HEK293 (cell line): ENCODE results near the gene FMN1.

Source experiments
- CTCF ChIA-PET: fragments of 350-600 bp; formaldehyde crosslinking; extraction: SDS; loops from one replicate; lab custom pipeline; 2021; ENCODE audit warnings: antibody characterized with exemption; lab: Yijun Ruan, JAX
- POLR2A ChIA-PET: fragments of 300-600 bp; formaldehyde crosslinking; extraction: SDS; loops from one replicate; lab custom pipeline; 2020; ENCODE audit warnings: antibody characterized with exemption, inconsistent platforms; lab: Yijun Ruan, JAX
- H3K27ac ChIP-seq: fragments of 200-500 bp; sonication (Bioruptor generic); 2 replicates; pipeline ENCODE4 v1.5.1; 2014; ENCODE audit warnings: low read depth, low read length, control low read depth, inconsistent platforms; ENCODE audit errors: extremely low read depth
- H3K36me3 ChIP-seq, 2 experiments: fragments of 200-500 bp in 1 of 2; sonication (Bioruptor generic) in 1 of 2; 1 replicate in 1 of 2; 2 replicates in 1 of 2; pipeline ENCODE4 v1.5.1; 2014 to 2017; ENCODE audit warnings: inconsistent platforms in 2 of 2, low read length in 2 of 2; ENCODE audit not compliant: control insufficient read depth in 2 of 2, insufficient read depth in 1 of 2
- H3K4me1 ChIP-seq: fragments of 200-500 bp; sonication (Bioruptor generic); 2 replicates; pipeline ENCODE4 v1.5.1; 2014; ENCODE audit warnings: mild to moderate bottlenecking, low read length, inconsistent platforms; ENCODE audit not compliant: control insufficient read depth, insufficient read depth
- H3K4me3 ChIP-seq: 2 replicates; pipeline ENCODE4 v1.5.1; 2011; ENCODE audit warnings: low read depth, mild to moderate bottlenecking, control low read depth, low read length, moderate library complexity
- H3K9me3 ChIP-seq: fragments of 200-500 bp; sonication (Bioruptor generic); 2 replicates; pipeline ENCODE4 v1.5.1; 2014; ENCODE audit warnings: low read depth, low read length, inconsistent platforms; ENCODE audit not compliant: control insufficient read depth, insufficient read depth
- BCL11A ChIP-seq: fragments of 450-650 bp; formaldehyde crosslinking; IDR thresholded peaks from 2 replicates; pipeline ENCODE4 v1.5.1; 2016; ENCODE audit warnings: low read depth, missing biosample characterization, missing genetic modification characterization
- HOXC10 ChIP-seq: sonication (generic); formaldehyde crosslinking; IDR thresholded peaks from 2 replicates; pipeline ENCODE4 v1.8.1; 2023; ENCODE audit warnings: mild to moderate bottlenecking, missing genetic modification reagents
- IKZF3 ChIP-seq: fragments of 450-650 bp; IDR thresholded peaks from 2 replicates; pipeline ENCODE4 v1.5.0; 2018; ENCODE audit warnings: missing biosample characterization, mild to moderate bottlenecking, missing genetic modification characterization, moderate library complexity
- PRDM1 ChIP-seq: fragments of 450-650 bp; formaldehyde crosslinking; IDR thresholded peaks from 2 replicates; pipeline ENCODE4; 2016; ENCODE audit warnings: missing biosample characterization, missing genetic modification characterization
- SCRT2 ChIP-seq: fragments of 450-650 bp; formaldehyde crosslinking; IDR thresholded peaks from 2 replicates; pipeline ENCODE4 v1.5.1; 2016; ENCODE audit warnings: missing biosample characterization, missing genetic modification characterization
- ZFHX2 ChIP-seq: fragments of 450-650 bp; formaldehyde crosslinking; conservative IDR thresholded peaks from 2 replicates; pipeline ENCODE4 v1.5.1; 2016; ENCODE audit warnings: missing biosample characterization, missing genetic modification characterization
- ZNF133 ChIP-seq: fragments of 450-650 bp; formaldehyde crosslinking; IDR thresholded peaks from 2 replicates; pipeline ENCODE4 v1.5.1; 2016; ENCODE audit warnings: missing biosample characterization, missing genetic modification characterization
- ZNF140 ChIP-seq: fragments of 450-650 bp; formaldehyde crosslinking; IDR thresholded peaks from 2 replicates; pipeline ENCODE4 v1.5.1; 2016; ENCODE audit warnings: missing biosample characterization, missing genetic modification characterization
- ZNF302 ChIP-seq: fragments of 450-650 bp; formaldehyde crosslinking; IDR thresholded peaks from 2 replicates; pipeline ENCODE4 v1.5.1; 2016; ENCODE audit warnings: missing biosample characterization, missing genetic modification characterization, low read depth
- ZNF324 ChIP-seq: fragments of 450-650 bp; formaldehyde crosslinking; IDR thresholded peaks from 2 replicates; pipeline ENCODE4 v1.5.1; 2016; ENCODE audit warnings: missing biosample characterization, missing genetic modification characterization
- ZNF341 ChIP-seq: fragments of 450-650 bp; formaldehyde crosslinking; IDR thresholded peaks from 2 replicates; pipeline ENCODE4; 2016; ENCODE audit warnings: low read depth, missing biosample characterization, missing genetic modification characterization
- ZNF350 ChIP-seq: fragments of 450-650 bp; formaldehyde crosslinking; IDR thresholded peaks from 2 replicates; pipeline ENCODE4 v1.5.0; 2017; ENCODE audit warnings: missing biosample characterization, mild to moderate bottlenecking, missing genetic modification characterization
- ZNF626 ChIP-seq: fragments of 450-650 bp; sonication (Bioruptor Pico); formaldehyde crosslinking; IDR thresholded peaks from 2 replicates; pipeline ENCODE4 v1.5.1; 2018; ENCODE audit warnings: missing biosample characterization, missing genetic modification characterization, inconsistent platforms
- ZNF837 ChIP-seq: fragments of 450-650 bp; formaldehyde crosslinking; IDR thresholded peaks from 2 replicates; pipeline ENCODE4 v1.5.1; 2016; ENCODE audit warnings: missing biosample characterization, missing genetic modification characterization
- TF ChIP-seq, protein P1 (sequence below): fragments of 450-650 bp; formaldehyde crosslinking; IDR thresholded peaks from 2 replicates; pipeline ENCODE4 v1.5.1; 2017; ENCODE audit warnings: missing biosample characterization, missing genetic modification characterization
- TF ChIP-seq, protein P2 (sequence below): fragments of 450-650 bp; formaldehyde crosslinking; conservative IDR thresholded peaks from 2 replicates; pipeline ENCODE4 v1.5.1; 2016; ENCODE audit warnings: low read depth, missing biosample characterization, missing genetic modification characterization
- TF ChIP-seq, protein P3 (sequence below): fragments of 450-650 bp; formaldehyde crosslinking; IDR thresholded peaks from 2 replicates; pipeline ENCODE4 v1.5.1; 2016; ENCODE audit warnings: missing biosample characterization, missing genetic modification characterization
- TF ChIP-seq, protein P4 (sequence below): fragments of 450-650 bp; formaldehyde crosslinking; IDR thresholded peaks from 2 replicates; pipeline ENCODE4 v1.5.1; 2016; ENCODE audit warnings: missing biosample characterization, missing genetic modification characterization
- TF ChIP-seq, protein P5 (sequence below): fragments of 450-650 bp; formaldehyde crosslinking; IDR thresholded peaks from 2 replicates; pipeline ENCODE4 v1.5.1; 2017; ENCODE audit warnings: missing biosample characterization, missing genetic modification characterization

FMN1 gene

DNA sequence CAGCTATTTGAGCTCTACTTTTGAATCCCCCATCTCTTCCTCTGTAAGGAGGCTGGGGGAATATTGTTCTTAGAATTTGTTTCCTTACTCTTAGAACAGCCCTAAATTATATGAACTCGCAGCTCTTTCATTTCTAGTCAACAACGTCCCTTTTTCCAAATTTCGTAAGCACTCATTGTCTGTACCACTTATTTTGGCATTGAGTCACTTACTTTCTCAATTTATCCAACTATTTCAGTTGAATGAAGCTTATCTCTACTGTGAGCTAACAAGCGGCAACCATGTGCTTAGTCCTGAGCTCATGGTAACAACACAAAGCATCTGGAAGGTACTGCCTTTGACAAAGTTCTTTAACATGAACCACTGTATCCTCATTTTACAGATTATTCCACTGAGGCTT lies 285.6 kb downstream of the FMN1 start (continued):
- TF ChIP-seq ZNF133 (tag by site-specific recombination) (no peak), IKZF3 (tag by site-specific recombination) (no peak), PRDM1 (tag by site-specific recombination) (no peak), ZNF837 (no peak), ZNF324 (tag by site-specific recombination) (no peak), HOXC10 (CRISPR knock-in tag) (no peak)

DNA sequence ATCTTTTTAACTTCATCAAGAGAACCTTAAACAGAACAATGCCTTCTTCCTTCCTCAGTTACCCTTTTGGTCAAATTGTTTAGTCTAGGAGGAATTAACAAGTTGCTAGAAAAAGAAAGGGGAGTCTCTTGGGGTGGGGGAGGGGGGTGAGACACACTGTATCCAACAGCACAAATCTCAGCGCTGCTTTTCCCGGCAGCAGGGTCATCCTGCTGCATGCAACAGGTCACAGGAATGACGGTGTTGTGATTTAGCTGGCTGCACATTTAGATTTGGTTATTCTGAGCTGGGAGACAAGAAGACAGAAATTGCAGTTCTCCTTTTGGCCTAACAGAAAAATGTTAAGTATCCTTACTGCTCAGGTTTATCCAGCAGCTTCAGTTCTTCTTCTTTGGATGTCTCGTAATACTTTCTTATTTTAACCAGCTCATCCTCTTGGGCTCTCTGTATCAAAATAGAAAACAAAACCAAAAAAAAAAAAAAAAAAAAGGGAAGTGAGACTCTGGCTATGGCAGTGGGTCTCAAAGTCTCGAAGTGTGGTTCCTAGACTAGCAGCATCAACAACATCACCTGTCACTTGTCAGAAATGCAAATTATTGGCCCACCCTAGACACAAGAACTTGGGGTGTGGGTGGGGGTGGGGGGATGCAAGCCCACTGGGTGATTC lies 286.2 kb downstream of the FMN1 start:
- CTCF ChIA-PET = interaction anchor here (0.7 kb wide), 1 partner anchor 118 kb away, joined by 5 read pairs; no protein-coding TSS in a partner anchor
- no peaks in the 10 kb centered on the region for H3K9me3 ChIP-seq
- H3K27ac ChIP-seq = no peak overlapping the region
- TF ChIP-seq, protein P1, sequence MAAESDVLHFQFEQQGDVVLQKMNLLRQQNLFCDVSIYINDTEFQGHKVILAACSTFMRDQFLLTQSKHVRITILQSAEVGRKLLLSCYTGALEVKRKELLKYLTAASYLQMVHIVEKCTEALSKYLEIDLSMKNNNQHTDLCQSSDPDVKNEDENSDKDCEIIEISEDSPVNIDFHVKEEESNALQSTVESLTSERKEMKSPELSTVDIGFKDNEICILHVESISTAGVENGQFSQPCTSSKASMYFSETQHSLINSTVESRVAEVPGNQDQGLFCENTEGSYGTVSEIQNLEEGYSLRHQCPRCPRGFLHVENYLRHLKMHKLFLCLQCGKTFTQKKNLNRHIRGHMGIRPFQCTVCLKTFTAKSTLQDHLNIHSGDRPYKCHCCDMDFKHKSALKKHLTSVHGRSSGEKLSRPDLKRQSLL (tag by site-specific recombination) = no peak
- no peak for TF ChIP-seq ZFHX2 (tag by site-specific recombination)
- TF ChIP-seq ZNF350 (tag by site-specific recombination) = no peak
- TF ChIP-seq, protein P2, sequence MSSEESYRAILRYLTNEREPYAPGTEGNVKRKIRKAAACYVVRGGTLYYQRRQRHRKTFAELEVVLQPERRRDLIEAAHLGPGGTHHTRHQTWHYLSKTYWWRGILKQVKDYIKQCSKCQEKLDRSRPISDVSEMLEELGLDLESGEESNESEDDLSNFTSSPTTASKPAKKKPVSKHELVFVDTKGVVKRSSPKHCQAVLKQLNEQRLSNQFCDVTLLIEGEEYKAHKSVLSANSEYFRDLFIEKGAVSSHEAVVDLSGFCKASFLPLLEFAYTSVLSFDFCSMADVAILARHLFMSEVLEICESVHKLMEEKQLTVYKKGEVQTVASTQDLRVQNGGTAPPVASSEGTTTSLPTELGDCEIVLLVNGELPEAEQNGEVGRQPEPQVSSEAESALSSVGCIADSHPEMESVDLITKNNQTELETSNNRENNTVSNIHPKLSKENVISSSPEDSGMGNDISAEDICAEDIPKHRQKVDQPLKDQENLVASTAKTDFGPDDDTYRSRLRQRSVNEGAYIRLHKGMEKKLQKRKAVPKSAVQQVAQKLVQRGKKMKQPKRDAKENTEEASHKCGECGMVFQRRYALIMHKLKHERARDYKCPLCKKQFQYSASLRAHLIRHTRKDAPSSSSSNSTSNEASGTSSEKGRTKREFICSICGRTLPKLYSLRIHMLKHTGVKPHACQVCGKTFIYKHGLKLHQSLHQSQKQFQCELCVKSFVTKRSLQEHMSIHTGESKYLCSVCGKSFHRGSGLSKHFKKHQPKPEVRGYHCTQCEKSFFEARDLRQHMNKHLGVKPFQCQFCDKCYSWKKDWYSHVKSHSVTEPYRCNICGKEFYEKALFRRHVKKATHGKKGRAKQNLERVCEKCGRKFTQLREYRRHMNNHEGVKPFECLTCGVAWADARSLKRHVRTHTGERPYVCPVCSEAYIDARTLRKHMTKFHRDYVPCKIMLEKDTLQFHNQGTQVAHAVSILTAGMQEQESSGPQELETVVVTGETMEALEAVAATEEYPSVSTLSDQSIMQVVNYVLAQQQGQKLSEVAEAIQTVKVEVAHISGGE (tag by site-specific recombination) = no peak
- TF ChIP-seq BCL11A (tag by site-specific recombination) = no peak
- TF ChIP-seq SCRT2 (tag by site-specific recombination) = peak; percentile 19; the same call in 1 of the 2 replicates
- TF ChIP-seq, protein P3, sequence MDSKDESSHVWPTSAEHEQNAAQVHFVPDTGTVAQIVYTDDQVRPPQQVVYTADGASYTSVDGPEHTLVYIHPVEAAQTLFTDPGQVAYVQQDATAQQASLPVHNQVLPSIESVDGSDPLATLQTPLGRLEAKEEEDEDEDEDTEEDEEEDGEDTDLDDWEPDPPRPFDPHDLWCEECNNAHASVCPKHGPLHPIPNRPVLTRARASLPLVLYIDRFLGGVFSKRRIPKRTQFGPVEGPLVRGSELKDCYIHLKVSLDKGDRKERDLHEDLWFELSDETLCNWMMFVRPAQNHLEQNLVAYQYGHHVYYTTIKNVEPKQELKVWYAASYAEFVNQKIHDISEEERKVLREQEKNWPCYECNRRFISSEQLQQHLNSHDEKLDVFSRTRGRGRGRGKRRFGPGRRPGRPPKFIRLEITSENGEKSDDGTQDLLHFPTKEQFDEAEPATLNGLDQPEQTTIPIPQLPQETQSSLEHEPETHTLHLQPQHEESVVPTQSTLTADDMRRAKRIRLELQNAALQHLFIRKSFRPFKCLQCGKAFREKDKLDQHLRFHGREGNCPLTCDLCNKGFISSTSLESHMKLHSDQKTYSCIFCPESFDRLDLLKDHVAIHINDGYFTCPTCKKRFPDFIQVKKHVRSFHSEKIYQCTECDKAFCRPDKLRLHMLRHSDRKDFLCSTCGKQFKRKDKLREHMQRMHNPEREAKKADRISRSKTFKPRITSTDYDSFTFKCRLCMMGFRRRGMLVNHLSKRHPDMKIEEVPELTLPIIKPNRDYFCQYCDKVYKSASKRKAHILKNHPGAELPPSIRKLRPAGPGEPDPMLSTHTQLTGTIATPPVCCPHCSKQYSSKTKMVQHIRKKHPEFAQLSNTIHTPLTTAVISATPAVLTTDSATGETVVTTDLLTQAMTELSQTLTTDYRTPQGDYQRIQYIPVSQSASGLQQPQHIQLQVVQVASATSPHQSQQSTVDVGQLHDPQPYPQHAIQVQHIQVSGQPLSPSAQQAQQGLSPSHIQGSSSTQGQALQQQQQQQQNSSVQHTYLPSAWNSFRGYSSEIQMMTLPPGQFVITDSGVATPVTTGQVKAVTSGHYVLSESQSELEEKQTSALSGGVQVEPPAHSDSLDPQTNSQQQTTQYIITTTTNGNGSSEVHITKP = no peak
- TF ChIP-seq ZNF302 (tag by site-specific recombination) = no peak
- TF ChIP-seq, all 188 proteins: peak for 1
- Histone ChIP-seq H3K36me3 (no peaks in the 10 kb centered on the region), H3K4me3 (no peak overlapping the region), H3K4me1 (no peaks in the 10 kb centered on the region)
- POLR2A ChIA-PET = interaction anchor here (0.7 kb wide), 1 partner anchor 1780 kb away, joined by 3 read pairs; no protein-coding TSS in a partner anchor

DNA sequence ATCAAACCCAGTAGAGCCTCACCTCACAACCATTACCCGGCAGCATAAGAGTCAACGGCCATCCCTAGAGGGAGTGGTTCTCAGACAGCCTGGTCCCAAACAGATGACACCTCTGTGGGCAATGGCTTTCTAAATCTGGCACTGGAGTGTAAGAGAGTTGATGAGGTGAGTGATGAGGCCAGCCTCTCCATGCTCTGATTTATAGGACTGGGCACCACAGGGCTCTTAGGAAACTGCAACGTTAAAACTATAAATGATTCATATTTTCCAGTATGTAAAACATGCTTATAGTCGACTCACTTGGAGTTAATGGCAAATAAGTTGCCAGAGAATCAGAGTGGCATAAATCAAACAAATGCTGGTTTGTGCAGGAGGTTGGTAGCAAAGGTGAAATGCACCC lies 289.0 kb downstream of the FMN1 start:
- Histone ChIP-seq H3K4me1 (no peaks in the 10 kb centered on the region), H3K9me3 (no peaks in the 10 kb centered on the region), H3K27ac (no peak overlapping the region), H3K4me3 (no peak overlapping the region), H3K36me3 (no peaks in the 10 kb centered on the region)
- POLR2A ChIA-PET = no interaction called here
- CTCF ChIA-PET = no interaction called here
- TF ChIP-seq HOXC10 (CRISPR knock-in tag) (no peak), ZNF140 (tag by site-specific recombination) (no peak), ZNF626 (tag by site-specific recombination) (no peak), ZNF341 (tag by site-specific recombination) (no peak)
- TF ChIP-seq, protein P4, sequence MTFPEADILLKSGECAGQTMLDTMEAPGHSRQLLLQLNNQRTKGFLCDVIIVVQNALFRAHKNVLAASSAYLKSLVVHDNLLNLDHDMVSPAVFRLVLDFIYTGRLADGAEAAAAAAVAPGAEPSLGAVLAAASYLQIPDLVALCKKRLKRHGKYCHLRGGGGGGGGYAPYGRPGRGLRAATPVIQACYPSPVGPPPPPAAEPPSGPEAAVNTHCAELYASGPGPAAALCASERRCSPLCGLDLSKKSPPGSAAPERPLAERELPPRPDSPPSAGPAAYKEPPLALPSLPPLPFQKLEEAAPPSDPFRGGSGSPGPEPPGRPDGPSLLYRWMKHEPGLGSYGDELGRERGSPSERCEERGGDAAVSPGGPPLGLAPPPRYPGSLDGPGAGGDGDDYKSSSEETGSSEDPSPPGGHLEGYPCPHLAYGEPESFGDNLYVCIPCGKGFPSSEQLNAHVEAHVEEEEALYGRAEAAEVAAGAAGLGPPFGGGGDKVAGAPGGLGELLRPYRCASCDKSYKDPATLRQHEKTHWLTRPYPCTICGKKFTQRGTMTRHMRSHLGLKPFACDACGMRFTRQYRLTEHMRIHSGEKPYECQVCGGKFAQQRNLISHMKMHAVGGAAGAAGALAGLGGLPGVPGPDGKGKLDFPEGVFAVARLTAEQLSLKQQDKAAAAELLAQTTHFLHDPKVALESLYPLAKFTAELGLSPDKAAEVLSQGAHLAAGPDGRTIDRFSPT (tag by site-specific recombination) = no peak
- TF ChIP-seq, protein P5, sequence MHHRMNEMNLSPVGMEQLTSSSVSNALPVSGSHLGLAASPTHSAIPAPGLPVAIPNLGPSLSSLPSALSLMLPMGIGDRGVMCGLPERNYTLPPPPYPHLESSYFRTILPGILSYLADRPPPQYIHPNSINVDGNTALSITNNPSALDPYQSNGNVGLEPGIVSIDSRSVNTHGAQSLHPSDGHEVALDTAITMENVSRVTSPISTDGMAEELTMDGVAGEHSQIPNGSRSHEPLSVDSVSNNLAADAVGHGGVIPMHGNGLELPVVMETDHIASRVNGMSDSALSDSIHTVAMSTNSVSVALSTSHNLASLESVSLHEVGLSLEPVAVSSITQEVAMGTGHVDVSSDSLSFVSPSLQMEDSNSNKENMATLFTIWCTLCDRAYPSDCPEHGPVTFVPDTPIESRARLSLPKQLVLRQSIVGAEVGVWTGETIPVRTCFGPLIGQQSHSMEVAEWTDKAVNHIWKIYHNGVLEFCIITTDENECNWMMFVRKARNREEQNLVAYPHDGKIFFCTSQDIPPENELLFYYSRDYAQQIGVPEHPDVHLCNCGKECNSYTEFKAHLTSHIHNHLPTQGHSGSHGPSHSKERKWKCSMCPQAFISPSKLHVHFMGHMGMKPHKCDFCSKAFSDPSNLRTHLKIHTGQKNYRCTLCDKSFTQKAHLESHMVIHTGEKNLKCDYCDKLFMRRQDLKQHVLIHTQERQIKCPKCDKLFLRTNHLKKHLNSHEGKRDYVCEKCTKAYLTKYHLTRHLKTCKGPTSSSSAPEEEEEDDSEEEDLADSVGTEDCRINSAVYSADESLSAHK (tag by site-specific recombination) = no peak
